GM19468 (cell line): Measurements from ENCODE around the gene ANKFN1.

Source experiments
- ATAC-seq: cut with Tn5 transposase; IDR thresholded peaks from one replicate; pipeline ENCODE4 v1.9.1; 2021; ENCODE audit warnings: mild to moderate bottlenecking, moderate library complexity, moderate number of reproducible peaks; ENCODE audit not compliant: unreplicated experiment; ENCODE audit errors: extremely low read depth

The ANKFN1 gene

GRCh38 chr17:56152874-56153602 is at the start of gene ANKFN1:
TSS of gene ANKFN1 (plus strand) at chr17:56153475. CDS start at chr17:56212668, 59,193 bp downstream.
- ATAC-seq: no peak

GRCh38 chr17:56108811-56109284 is 44.4 kb upstream of the ANKFN1 start:
- ATAC-seq: no peak

- no peak for ATAC-seq
These were observed 43.4 kb upstream of the ANKFN1 start for GRCh38 chr17:56109836-56110235.

GRCh38 chr17:56110463-56111135 is 42.7 kb upstream of the ANKFN1 start:
- no peak for ATAC-seq

- ATAC-seq: no peak
These were observed 41.4 kb upstream of the ANKFN1 start for GRCh38 chr17:56111706-56112485.

GRCh38 chr17:56113486-56113885 is 39.8 kb upstream of the ANKFN1 start:
- no peak for ATAC-seq

- ATAC-seq: no peak
These were observed 38.8 kb upstream of the ANKFN1 start for GRCh38 chr17:56114469-56114868.

- ATAC-seq: no peak
These were observed 34.1 kb upstream of the ANKFN1 start for GRCh38 chr17:56119191-56119590.

- no peak for ATAC-seq
These were observed 33.3 kb upstream of the ANKFN1 start for GRCh38 chr17:56119936-56120335.

- no peak for ATAC-seq
These were observed 31.9 kb upstream of the ANKFN1 start for GRCh38 chr17:56121191-56122051.

- ATAC-seq: no peak
These were observed 27.1 kb upstream of the ANKFN1 start for GRCh38 chr17:56125830-56126819.

GRCh38 chr17:56130026-56130425 is 23.2 kb upstream of the ANKFN1 start:
- ATAC-seq: no peak

GRCh38 chr17:56130631-56131030 is 22.6 kb upstream of the ANKFN1 start:
- ATAC-seq: no peak

GRCh38 chr17:56131431-56131830 is 21.8 kb upstream of the ANKFN1 start:
- no peak for ATAC-seq

- no peak for ATAC-seq
These were observed 17.0 kb upstream of the ANKFN1 start for GRCh38 chr17:56136301-56136700.

GRCh38 chr17:56141046-56141839 is 12.0 kb upstream of the ANKFN1 start:
- ATAC-seq: no peak

GRCh38 chr17:56142325-56142724 is 10.9 kb upstream of the ANKFN1 start:
- no peak for ATAC-seq

GRCh38 chr17:56142781-56143180 is 10.5 kb upstream of the ANKFN1 start:
- no peak for ATAC-seq
